Mucosa of gallbladder (tissue), 1 donor: ENCODE data around the gene CORO7. TPM values are rescaled to one million over a fixed set of nuclear protein-coding genes. Genes with fewer than 3 reads are reported as not detected.

Source experiments
- DNase-seq: peaks from one replicate; pipeline ENCODE4 v3.0.0-alpha.2; 2020; ENCODE audit warnings: low spot score
- total RNA-seq: library from RNA; stranded (reverse); gene quantifications from one replicate; pipeline ENCODE4 v1.2.1, GENCODE V29; 2021
- donor health status: DM: no; HTN: no; CAD: no.

CORO7 gene
- total RNA-seq, 1 donor from 2014 or later, result 58.3 TPM

GRCh38 chr16:4372001-4372577, 44.3 kb downstream of the CORO7 start:
- no peak for DNase-seq

GRCh38 chr16:4371357-4372000, 44.9 kb downstream of the CORO7 start, which contains the start of gene VASN:
Gene VASN (plus strand): TSS chr16:4371848. CDS start chr16:4380878, 9,030 bp downstream.
- DNase-seq, result peak; percentile 80

GRCh38 chr16:4370570-4371356, 45.6 kb downstream of the CORO7 start:
- DNase-seq, result peak; percentile 53

- no peak for DNase-seq
Measured at GRCh38 chr16:4370151-4370550, 46.2 kb downstream of the CORO7 start.

GRCh38 chr16:4369007-4369733, 47.2 kb downstream of the CORO7 start:
- no peak for DNase-seq

GRCh38 chr16:4367393-4367856, 49.0 kb downstream of the CORO7 start:
- DNase-seq, result no peak

GRCh38 chr16:4366016-4366415, 50.4 kb downstream of the CORO7 start:
- no peak for DNase-seq

- no peak for DNase-seq
Measured at GRCh38 chr16:4365615-4366014, 50.8 kb downstream of the CORO7 start.

GRCh38 chr16:4365014-4365406, 51.4 kb downstream of the CORO7 start:
- no peak for DNase-seq

- DNase-seq, result no peak
Measured at GRCh38 chr16:4364196-4365013, 52.0 kb downstream of the CORO7 start.

- DNase-seq, result no peak
Measured at GRCh38 chr16:4362476-4363135, 53.8 kb downstream of the CORO7 start.

- no peak for DNase-seq
Measured at GRCh38 chr16:4361944-4362311, 54.5 kb downstream of the CORO7 start.

GRCh38 chr16:4361033-4361943, 55.1 kb downstream of the CORO7 start:
- DNase-seq, result no peak

- no peak for DNase-seq
Measured at GRCh38 chr16:4360538-4361021, 55.8 kb downstream of the CORO7 start.

GRCh38 chr16:4359914-4360313, 56.5 kb downstream of the CORO7 start:
- no peak for DNase-seq

- peak; percentile 51 for DNase-seq
Measured at GRCh38 chr16:4358831-4359561, 57.4 kb downstream of the CORO7 start.

- no peak for DNase-seq
Measured at GRCh38 chr16:4358236-4358635, 58.2 kb downstream of the CORO7 start.

GRCh38 chr16:4356820-4357219, 59.6 kb downstream of the CORO7 start:
- DNase-seq, result no peak
